ENCODE data around the gene SWSAP1. TPM values are rescaled to one million over a fixed set of nuclear protein-coding genes. Genes with fewer than 3 reads are reported as not detected.

The SWSAP1 gene
- total RNA-seq, 1 experiment from 2014 or later = 2.5 TPM

- Histone ChIP-seq H3K79me2 (ENCODE audit: insufficient read depth, low read length) (no peaks in the 10 kb centered on the region), H3K27me3 (ENCODE audit: insufficient read depth, low read length) (no peaks in the 10 kb centered on the region), H3K4me3 (replicated peaks in 1 of 2; ENCODE audit: low read depth in 1 of 2, low read length in 2 of 2) (no peak overlapping the region), H3K27ac (ENCODE audit: low read depth, low read length) (no peak overlapping the region; the same call in 1 of the 2 replicates), H3K9me3 (ENCODE audit: control insufficient read depth in 1 of 2, insufficient read depth in 1 of 2, low read depth in 1 of 2, low read length in 2 of 2) (no peaks in the 10 kb centered on the region), H3K4me2 (ENCODE audit: low read length) (0 out of 2 replicates have a peak overlapping the region, but pooled peaks have one; percentile 2), H2AFZ (ENCODE audit: low read depth, low read length, poor library complexity, severe bottlenecking) (no peak overlapping the region), H4K20me1 (ENCODE audit: insufficient read depth) (no peaks in the 10 kb centered on the region), H3K36me3 (ENCODE audit: control insufficient read depth in 1 of 2, insufficient read depth in 2 of 2, low read length in 2 of 2) (peaks cover 0 to 2% of the 10 kb centered on the region in 2 experiments; a peak in 1 of 4 replicates), H3K4me1 (ENCODE audit: control insufficient read depth in 1 of 2, insufficient read depth in 2 of 2, low read length in 2 of 2) (peaks cover 5 to 12% of the 10 kb centered on the region in 2 experiments), H3K9me2 (ENCODE audit: insufficient read depth) (no peaks in the 10 kb centered on the region), H3K9ac (ENCODE audit: low read length) (no peak overlapping the region)
- BruUV-seq (replicated peaks) = no TSS peak
- intact Hi-C loops (cut with micrococcal nuclease) = no loop called here
- RAD21 ChIA-PET (ENCODE audit: low non-redundant PET in 1 of 2, low total read pairs in 2 of 2, uncharacterized antibody in 2 of 2, unreplicated experiment in 2 of 2) = no interaction called here
- ATAC-seq (peak; percentile 43), DNase-seq (ENCODE audit: low read depth, low spot score) (no peak)
- POLR2A ChIA-PET = interaction anchor here (1.8 kb wide), 1 partner anchor 13 kb away, joined by 11 read pairs; the partner anchor contains the start of gene SWSAP1
- no peak for TF ChIP-seq ELF1 (IDR thresholded peaks at IDR 0.05; ENCODE audit: borderline replicate concordance, low read depth)
- TF ChIP-seq FOSL1 (IDR thresholded peaks at IDR 0.05; ENCODE audit: low read depth) = no peak
- no peak for TF ChIP-seq YY1 (IDR thresholded peaks at IDR 0.05; ENCODE audit: extremely low read depth, insufficient replicate concordance, low read depth, low read length)
- no peak for TF ChIP-seq POLR2AphosphoS5 (IDR thresholded peaks at IDR 0.05; ENCODE audit: low read depth, low read length)
- TF ChIP-seq ZNF274 (IDR thresholded peaks at IDR 0.05; ENCODE audit: low read depth, low read length) = no peak
- TF ChIP-seq TCF7L2 (IDR thresholded peaks at IDR 0.05; ENCODE audit: borderline replicate concordance, extremely low read depth, insufficient read depth, insufficient read length) = no peak
- no peak for TF ChIP-seq RAD21 (IDR thresholded peaks at IDR 0.05; ENCODE audit: low read depth)
- TF ChIP-seq CTCF (IDR thresholded peaks at IDR 0.05 in 2 of 3, conservative IDR thresholded peaks at IDR 0.05 in 1 of 3; ENCODE audit: borderline replicate concordance in 1 of 3, insufficient read depth in 1 of 3, low read depth in 2 of 3, low read length in 2 of 3) = no peak
- TF ChIP-seq REST (IDR thresholded peaks at IDR 0.05; ENCODE audit: low read depth) = no peak
- no peak for TF ChIP-seq MAX (IDR thresholded peaks at IDR 0.05)
- TF ChIP-seq ZBTB33 (IDR thresholded peaks at IDR 0.05; ENCODE audit: extremely low read depth, insufficient replicate concordance, low read length) = no peak
- TF ChIP-seq SP1 (IDR thresholded peaks at IDR 0.05; ENCODE audit: low read depth) = no peak
- CTCF ChIA-PET = no interaction called here
These were observed 12.4 kb upstream of the SWSAP1 start for GRCh38 chr19:11361771-11362731.
